Activated T-helper 1 cell treated with anti-CD3 and anti-CD28 coated beads, Interleukin-12 subunit alpha, Interleukin-12 subunit beta, Interleukin-2, Interleukin-4 antibody, amounts not matched to agents 30 ng/mL and 10 ng/mL and 1 ng/mL, durations not matched to agents 14 hours and 24 hours and 36 hours (primary cell): ENCODE data around the gene PIK3C2G. TPM values are rescaled to one million over a fixed set of nuclear protein-coding genes. Genes with fewer than 3 reads are reported as not detected.

Experiments used
- DNase-seq: peaks from one replicate; pipeline ENCODE4 v3.0.0; 2021; ENCODE audit warnings: low spot score
- H3K27ac Mint-ChIP-seq: one replicate; pipeline ENCODE4 v1.8.0; 2021; ENCODE audit warnings: mild to moderate bottlenecking, mixed read lengths
- H3K27me3 Mint-ChIP-seq: one replicate; pipeline ENCODE4 v1.8.0; 2022; ENCODE audit warnings: mild to moderate bottlenecking, moderate library complexity, mixed read lengths; ENCODE audit not compliant: insufficient read depth
- H3K36me3 Mint-ChIP-seq: one replicate; pipeline ENCODE4 v1.8.0; 2021; ENCODE audit warnings: low read depth, mixed read lengths
- H3K4me1 Mint-ChIP-seq: one replicate; pipeline ENCODE4 v1.8.0; 2021; ENCODE audit warnings: low read depth, mixed read lengths
- H3K4me3 Mint-ChIP-seq: one replicate; pipeline ENCODE4 v1.8.0; 2021; ENCODE audit warnings: mild to moderate bottlenecking, moderate library complexity, mixed read lengths
- H3K9me3 Mint-ChIP-seq: one replicate; pipeline ENCODE4 v1.8.0; 2021; ENCODE audit warnings: mixed read lengths
- intact Hi-C: fragments of 100-400 bp; cut with micrococcal nuclease; formaldehyde crosslinking; loops from one replicate; pipeline ENCODE4 v1.15.1; 2024
- total RNA-seq: library from RNA; stranded (reverse); gene quantifications from 2 replicates; pipeline ENCODE4 v1.2.3, GENCODE V29; 2022

PIK3C2G gene
- total RNA-seq, 1 donor from 2014 or later: not detected

DNA sequence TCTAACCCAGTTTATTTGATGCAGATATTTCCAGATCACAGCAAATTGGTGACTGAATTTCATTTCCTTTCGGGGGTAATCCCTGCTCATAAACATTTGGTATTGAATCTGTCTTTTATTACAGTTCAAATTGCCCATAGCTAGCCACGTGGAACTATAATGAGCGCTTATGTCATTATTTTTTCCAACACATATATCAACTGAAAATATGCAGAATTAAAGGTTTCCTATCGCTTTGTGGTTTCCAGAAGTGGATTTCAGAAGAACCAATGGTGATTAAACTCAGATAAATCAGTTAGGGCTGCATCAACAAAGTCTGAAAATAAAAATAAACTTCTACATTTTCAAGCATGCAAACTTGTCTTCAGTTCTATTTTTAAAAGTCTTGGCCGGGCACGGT lies 111.9 kb downstream of the PIK3C2G start:
- Mint-ChIP-seq H3K4me3 (no peak overlapping the region), H3K27me3 (no peaks in the 10 kb centered on the region), H3K9me3 (peaks cover 19% of the 10 kb centered on the region), H3K4me1 (no peaks in the 10 kb centered on the region), H3K27ac (no peak overlapping the region), H3K36me3 (no peaks in the 10 kb centered on the region)
- intact Hi-C loops: no loop called here
- no peak for DNase-seq

GRCh38 chr12:18375131-18375530 lies 113.8 kb downstream of the PIK3C2G start:
- intact Hi-C loops: no loop called here
- DNase-seq: no peak
- peaks cover 26% of the 10 kb centered on the region for H3K9me3 Mint-ChIP-seq
- H3K27ac Mint-ChIP-seq: no peak overlapping the region
- H3K36me3 Mint-ChIP-seq: no peaks in the 10 kb centered on the region
- no peaks in the 10 kb centered on the region for H3K4me1 Mint-ChIP-seq
- no peaks in the 10 kb centered on the region for H3K27me3 Mint-ChIP-seq
- H3K4me3 Mint-ChIP-seq: no peak overlapping the region

- no peak for DNase-seq
- Mint-ChIP-seq H3K9me3 (peaks cover 26% of the 10 kb centered on the region), H3K36me3 (no peaks in the 10 kb centered on the region), H3K27ac (no peak overlapping the region), H3K4me1 (no peaks in the 10 kb centered on the region), H3K27me3 (no peaks in the 10 kb centered on the region), H3K4me3 (no peak overlapping the region)
- intact Hi-C loops: no loop called here
Measured at GRCh38 chr12:18375583-18375982, 114.3 kb downstream of the PIK3C2G start.

GRCh38 chr12:18382236-18382885 lies 121.0 kb downstream of the PIK3C2G start:
- Mint-ChIP-seq H3K27ac (no peak overlapping the region), H3K4me3 (no peak overlapping the region), H3K4me1 (no peaks in the 10 kb centered on the region), H3K27me3 (no peaks in the 10 kb centered on the region), H3K9me3 (peaks cover 41% of the 10 kb centered on the region), H3K36me3 (no peaks in the 10 kb centered on the region)
- intact Hi-C loops: no loop called here
- DNase-seq: no peak

GRCh38 chr12:18383203-18383602 lies 121.9 kb downstream of the PIK3C2G start:
- Mint-ChIP-seq H3K27ac (no peak overlapping the region), H3K4me1 (no peaks in the 10 kb centered on the region), H3K27me3 (no peaks in the 10 kb centered on the region), H3K36me3 (no peaks in the 10 kb centered on the region), H3K4me3 (no peak overlapping the region), H3K9me3 (peaks cover 45% of the 10 kb centered on the region)
- DNase-seq: no peak
- intact Hi-C loops: no loop called here

DNA sequence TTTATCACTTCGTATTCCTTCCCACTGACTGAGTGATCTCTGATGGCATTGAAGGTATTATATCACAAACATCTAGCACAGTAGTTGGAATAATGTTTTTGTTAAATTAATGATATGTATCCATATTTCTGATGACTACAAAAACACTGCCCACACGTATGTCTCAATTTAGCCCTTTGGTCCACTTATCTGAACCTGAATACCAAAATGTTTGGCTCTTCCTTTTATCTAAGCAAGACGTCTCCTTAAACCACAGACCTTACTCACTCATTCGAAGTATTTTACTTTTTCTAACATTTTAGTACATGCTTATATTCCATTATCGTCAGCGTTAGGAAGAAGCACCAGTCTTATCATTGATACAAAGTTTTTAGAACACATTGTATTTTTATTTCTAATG lies 126.4 kb downstream of the PIK3C2G start:
- Mint-ChIP-seq H3K36me3 (no peaks in the 10 kb centered on the region), H3K27ac (no peak overlapping the region), H3K4me1 (no peaks in the 10 kb centered on the region), H3K9me3 (peaks cover 33% of the 10 kb centered on the region), H3K27me3 (no peaks in the 10 kb centered on the region), H3K4me3 (no peak overlapping the region)
- DNase-seq: no peak
- intact Hi-C loops: no loop called here

DNA sequence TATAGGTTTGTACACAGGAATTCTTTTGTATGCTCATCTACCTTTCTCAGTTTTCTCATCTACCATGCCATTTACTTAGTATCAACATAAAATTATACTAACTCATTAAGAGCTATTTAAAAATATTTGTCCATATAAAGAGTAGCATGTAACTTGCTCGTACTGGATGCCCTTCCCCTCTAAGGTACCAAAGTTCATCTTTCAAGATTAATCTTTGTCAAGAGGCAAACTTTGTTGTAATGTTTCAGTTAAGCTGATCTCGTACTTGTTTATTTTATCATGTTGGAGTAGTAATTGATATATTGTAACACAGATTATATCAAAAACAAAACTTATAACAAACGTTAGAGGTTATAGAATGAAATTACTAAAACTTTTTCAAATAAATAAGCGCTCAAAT lies 128.5 kb downstream of the PIK3C2G start:
- peaks cover 26% of the 10 kb centered on the region for H3K9me3 Mint-ChIP-seq
- H3K36me3 Mint-ChIP-seq: no peaks in the 10 kb centered on the region
- H3K4me1 Mint-ChIP-seq: no peaks in the 10 kb centered on the region
- H3K27me3 Mint-ChIP-seq: no peaks in the 10 kb centered on the region
- DNase-seq: no peak
- intact Hi-C loops: no loop called here
- no peak overlapping the region for H3K27ac Mint-ChIP-seq
- no peak overlapping the region for H3K4me3 Mint-ChIP-seq

GRCh38 chr12:18391151-18391550 lies 129.8 kb downstream of the PIK3C2G start:
- Mint-ChIP-seq H3K27ac (no peak overlapping the region), H3K4me3 (no peak overlapping the region), H3K9me3 (peaks cover 22% of the 10 kb centered on the region), H3K27me3 (no peaks in the 10 kb centered on the region), H3K4me1 (no peaks in the 10 kb centered on the region), H3K36me3 (no peaks in the 10 kb centered on the region)
- intact Hi-C loops: no loop called here
- DNase-seq: no peak

DNA sequence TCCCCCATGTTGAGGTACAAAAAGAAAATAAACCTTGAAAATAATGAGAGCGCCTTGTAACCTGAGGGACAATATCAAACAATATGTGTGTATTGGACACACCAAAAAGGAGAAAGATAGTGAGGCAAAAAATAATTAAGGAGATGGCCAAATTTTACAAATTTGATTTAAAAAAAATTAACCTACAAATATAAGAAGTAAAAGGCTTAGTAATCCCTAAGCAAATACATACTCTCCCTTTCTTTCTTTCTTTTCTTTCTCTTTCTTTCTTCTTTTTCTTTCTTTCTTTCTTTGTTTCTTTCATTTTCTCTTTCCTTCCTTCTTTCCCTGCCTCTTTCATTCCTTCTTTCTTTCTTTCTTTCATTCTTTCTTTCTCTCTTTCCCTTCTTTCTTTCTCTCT lies 133.4 kb downstream of the PIK3C2G start:
- H3K9me3 Mint-ChIP-seq: no peaks in the 10 kb centered on the region
- intact Hi-C loops: no loop called here

GRCh38 chr12:18400186-18400585 lies 138.9 kb downstream of the PIK3C2G start:
- no peaks in the 10 kb centered on the region for H3K9me3 Mint-ChIP-seq
- no peaks in the 10 kb centered on the region for H3K4me1 Mint-ChIP-seq
- no peak overlapping the region for H3K27ac Mint-ChIP-seq
- intact Hi-C loops: no loop called here
- H3K36me3 Mint-ChIP-seq: no peaks in the 10 kb centered on the region
- H3K27me3 Mint-ChIP-seq: no peaks in the 10 kb centered on the region
- no peak for DNase-seq
- no peak overlapping the region for H3K4me3 Mint-ChIP-seq

More for the DNA sequence above, 133.4 kb downstream of the PIK3C2G start:
- DNase-seq: no peak
- no peaks in the 10 kb centered on the region for H3K36me3 Mint-ChIP-seq
- no peaks in the 10 kb centered on the region for H3K4me1 Mint-ChIP-seq
- H3K4me3 Mint-ChIP-seq: no peak overlapping the region
- H3K27ac Mint-ChIP-seq: no peak overlapping the region
- H3K27me3 Mint-ChIP-seq: no peaks in the 10 kb centered on the region

DNA sequence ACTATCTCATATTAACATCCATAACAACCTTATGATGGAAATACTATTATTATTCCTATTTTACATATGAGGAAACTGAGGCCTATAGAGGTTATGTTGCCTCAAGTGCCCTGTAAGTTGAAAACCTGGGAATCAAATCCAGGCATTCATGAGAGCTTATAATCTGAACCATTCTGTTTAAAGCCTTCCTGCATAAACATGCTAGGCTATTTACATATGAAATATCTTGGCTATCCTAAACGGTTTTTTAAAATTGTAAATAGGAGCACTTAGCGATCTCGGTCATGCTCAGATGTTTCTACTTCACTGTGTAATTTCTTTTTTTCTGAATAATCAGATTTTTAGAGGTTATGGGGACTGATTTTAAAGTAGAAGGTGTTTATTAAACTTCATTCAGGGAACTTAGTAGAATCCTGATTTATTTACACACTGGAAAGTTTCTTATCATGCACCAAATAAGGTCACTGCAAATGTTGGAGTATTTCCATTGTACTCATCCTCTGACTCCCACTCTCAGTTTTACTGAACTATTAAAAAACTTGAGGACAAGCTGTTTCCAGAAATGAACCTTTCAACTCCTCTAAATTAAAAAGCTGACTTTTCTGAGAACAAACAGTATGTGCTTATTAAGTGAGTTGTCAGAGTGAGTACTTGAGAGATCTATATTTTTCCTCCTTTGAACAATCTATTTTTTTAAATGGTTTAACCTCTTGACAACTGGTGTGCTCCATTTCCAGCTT lies 141.7 kb downstream of the PIK3C2G start:
- Mint-ChIP-seq H3K9me3 (peaks cover 8% of the 10 kb centered on the region), H3K27me3 (no peaks in the 10 kb centered on the region), H3K4me3 (no peak overlapping the region), H3K27ac (no peak overlapping the region), H3K36me3 (no peaks in the 10 kb centered on the region), H3K4me1 (no peaks in the 10 kb centered on the region)
- DNase-seq: no peak
- intact Hi-C loops: no loop called here

GRCh38 chr12:18411453-18411852 lies 150.1 kb downstream of the PIK3C2G start:
- Mint-ChIP-seq H3K4me1 (no peaks in the 10 kb centered on the region), H3K4me3 (no peak overlapping the region), H3K36me3 (no peaks in the 10 kb centered on the region), H3K9me3 (peaks cover 6% of the 10 kb centered on the region), H3K27ac (no peak overlapping the region), H3K27me3 (no peaks in the 10 kb centered on the region)
- no peak for DNase-seq
- intact Hi-C loops: no loop called here

GRCh38 chr12:18414671-18415070 lies 153.4 kb downstream of the PIK3C2G start:
- intact Hi-C loops: no loop called here

More at GRCh38 chr12:18414671-18415070, 153.4 kb downstream of the PIK3C2G start:
- no peak for DNase-seq
- Mint-ChIP-seq H3K9me3 (peaks cover 7% of the 10 kb centered on the region), H3K4me1 (no peaks in the 10 kb centered on the region), H3K27ac (no peak overlapping the region), H3K27me3 (no peaks in the 10 kb centered on the region), H3K36me3 (no peaks in the 10 kb centered on the region), H3K4me3 (no peak overlapping the region)
